Sigmoid colon (tissue), 3 donors: Measurements from ENCODE around the gene GTF3C2.

Experiments used
- POLR2A ChIP-seq, 2 donors: fragments of 450-650 bp; IDR thresholded peaks; one replicate each; pipeline ENCODE4 v1.6.1; 2016; ENCODE audit warnings: antibody characterized with exemption in 2 of 2, mild to moderate bottlenecking in 2 of 2, moderate library complexity in 2 of 2
- TF ChIP-seq, protein P1 (sequence below), 4 experiments: fragments of 450-650 bp in 3 of 4; fragments of 200-600 bp in 1 of 4; IDR thresholded peaks; one replicate each; pipeline ENCODE4 v1.5.1; 2016 to 2019; ENCODE audit warnings: antibody characterized with exemption in 4 of 4, mild to moderate bottlenecking in 3 of 4, moderate library complexity in 2 of 4

DNA sequence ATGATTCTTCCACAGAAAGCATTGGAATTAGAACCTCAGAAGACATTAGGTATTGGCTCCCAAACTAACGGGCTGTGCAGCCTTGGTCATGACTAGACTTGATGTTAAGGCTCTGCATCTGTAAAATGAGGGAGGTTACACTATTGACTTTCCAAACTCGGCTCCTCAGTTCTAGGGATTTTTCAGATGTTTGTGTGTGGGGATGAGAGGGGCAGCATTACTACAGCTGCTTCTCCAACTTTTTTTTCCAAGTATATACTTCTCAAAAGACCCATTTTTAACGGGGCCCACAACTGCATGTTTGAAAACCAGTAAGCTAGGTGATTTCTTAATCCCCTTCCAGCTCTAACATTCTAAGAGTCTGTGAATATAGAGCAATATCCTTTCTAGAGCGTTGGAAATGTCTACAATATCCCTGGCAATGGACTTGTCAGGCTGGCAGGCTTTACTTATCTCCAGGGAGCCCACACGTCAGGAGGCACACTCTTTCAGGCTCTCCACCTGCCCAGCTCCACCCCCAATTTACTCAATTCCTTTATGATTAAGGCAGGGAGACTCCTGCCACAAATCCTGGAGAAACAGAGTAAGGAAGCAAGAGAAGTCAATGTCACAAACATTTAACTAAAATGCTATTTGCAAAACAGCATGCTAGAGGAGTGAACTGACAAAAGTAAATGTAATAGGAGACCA is 32.8 kb downstream of the GTF3C2 start:
- TF ChIP-seq POLR2A (IDR thresholded peaks at IDR 0.05) = no peak
- TF ChIP-seq, protein P1, sequence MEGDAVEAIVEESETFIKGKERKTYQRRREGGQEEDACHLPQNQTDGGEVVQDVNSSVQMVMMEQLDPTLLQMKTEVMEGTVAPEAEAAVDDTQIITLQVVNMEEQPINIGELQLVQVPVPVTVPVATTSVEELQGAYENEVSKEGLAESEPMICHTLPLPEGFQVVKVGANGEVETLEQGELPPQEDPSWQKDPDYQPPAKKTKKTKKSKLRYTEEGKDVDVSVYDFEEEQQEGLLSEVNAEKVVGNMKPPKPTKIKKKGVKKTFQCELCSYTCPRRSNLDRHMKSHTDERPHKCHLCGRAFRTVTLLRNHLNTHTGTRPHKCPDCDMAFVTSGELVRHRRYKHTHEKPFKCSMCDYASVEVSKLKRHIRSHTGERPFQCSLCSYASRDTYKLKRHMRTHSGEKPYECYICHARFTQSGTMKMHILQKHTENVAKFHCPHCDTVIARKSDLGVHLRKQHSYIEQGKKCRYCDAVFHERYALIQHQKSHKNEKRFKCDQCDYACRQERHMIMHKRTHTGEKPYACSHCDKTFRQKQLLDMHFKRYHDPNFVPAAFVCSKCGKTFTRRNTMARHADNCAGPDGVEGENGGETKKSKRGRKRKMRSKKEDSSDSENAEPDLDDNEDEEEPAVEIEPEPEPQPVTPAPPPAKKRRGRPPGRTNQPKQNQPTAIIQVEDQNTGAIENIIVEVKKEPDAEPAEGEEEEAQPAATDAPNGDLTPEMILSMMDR (IDR thresholded peaks at IDR 0.05) = no peak
